ENCODE data around the gene TLR6.
A peak's percentile ranks its signal among the peaks of the same experiment; 100 is the strongest.

DNA sequence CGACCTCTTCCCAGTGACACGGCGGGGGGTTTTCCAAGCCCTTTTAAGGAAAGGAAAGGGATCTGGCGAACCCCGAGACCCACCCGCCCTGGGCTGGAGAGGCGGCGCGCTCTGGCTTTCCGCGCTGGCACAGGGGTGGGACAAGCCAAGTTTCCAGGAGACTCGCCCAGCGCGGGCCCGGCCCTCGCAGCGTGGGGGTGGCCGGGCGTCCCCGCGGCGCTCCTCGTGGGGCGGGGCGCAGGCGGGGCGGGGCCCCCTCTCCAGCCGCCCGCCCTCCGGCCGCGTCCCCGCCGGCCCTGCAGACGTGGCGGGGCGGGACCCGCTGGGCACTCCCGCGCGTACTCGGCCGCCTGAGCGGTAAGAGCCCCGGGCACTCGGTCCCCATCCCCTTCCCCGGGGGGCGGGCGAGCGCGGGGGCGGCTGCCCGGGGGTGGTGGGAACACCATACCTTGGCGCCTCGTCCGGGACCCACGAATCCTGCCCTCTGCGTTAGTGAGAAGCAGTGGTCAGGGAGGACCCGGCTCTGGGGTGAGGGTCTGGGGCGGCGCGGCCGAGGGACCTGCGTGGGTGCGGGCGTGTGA lies 11.0 kb upstream of the TLR6 start, which contains the start of gene FAM114A1:
- TF ChIP-seq CTCF (IDR thresholded peaks at IDR 0.05) = no peak
- TF ChIP-seq POLR2A (IDR thresholded peaks at IDR 0.05) = peak in 1 of 2 donors; percentile 59
